Peyer's patch (tissue), 4 donors: Measurements from ENCODE around the gene MEF2D. TPM values are rescaled to one million over a fixed set of nuclear protein-coding genes. Genes with fewer than 3 reads are reported as not detected.
A peak's percentile ranks its signal among the peaks of the same experiment; 100 is the strongest.

ENCODE experiments used
- DNase-seq, 3 donors: peaks; one replicate each; pipeline ENCODE4 v3.0.0-alpha.2; 2017 to 2019
- H3K27ac ChIP-seq, 4 donors: fragments of 200-600 bp; sonication (generic); one replicate each; pipeline ENCODE4 v1.5.1; 2016 to 2019
- H3K27me3 ChIP-seq, 2 donors: fragments of 200-600 bp; sonication (generic); one replicate each; pipeline ENCODE4 v1.5.1; 2019
- H3K36me3 ChIP-seq, 3 donors: fragments of 200-600 bp; sonication (generic); one replicate each; pipeline ENCODE4 v1.5.1; 2016 to 2019
- H3K4me1 ChIP-seq, 4 donors: fragments of 200-600 bp; sonication (generic); one replicate each; pipeline ENCODE4 v1.5.1; 2016 to 2019
- H3K4me3 ChIP-seq, 4 donors: fragments of 200-600 bp; sonication (generic); 1 replicate in 3 of 4; 2 replicates in 1 of 4; pipeline ENCODE4 v1.5.1; 2016 to 2019; ENCODE audit warnings: mild to moderate bottlenecking in 1 of 4
- H3K9me3 ChIP-seq, 4 donors: fragments of 200-600 bp; sonication (generic); one replicate each; pipeline ENCODE4 v1.5.1; 2016 to 2019; ENCODE audit warnings: mild to moderate bottlenecking in 1 of 4
- CTCF ChIP-seq, 6 experiments: fragments of 450-650 bp in 4 of 6; fragments of 200-600 bp in 2 of 6; sonication (generic) in 1 of 6; IDR thresholded peaks; one replicate each; pipeline ENCODE4 v1.5.1; 2017 to 2019; ENCODE audit warnings: antibody characterized with exemption in 6 of 6, mild to moderate bottlenecking in 3 of 6, moderate library complexity in 1 of 6
- POLR2A ChIP-seq, 2 donors: fragments of 450-650 bp; IDR thresholded peaks; one replicate each; pipeline ENCODE4 v1.5.1; 2017; ENCODE audit warnings: antibody characterized with exemption in 2 of 2, mild to moderate bottlenecking in 2 of 2, moderate library complexity in 2 of 2
- total RNA-seq, 4 donors: library from RNA; depleted of rRNA; stranded (reverse); fragments of >200 nt; gene quantifications; one replicate each; pipeline ENCODE4 v1.1.0, GENCODE V29; 2016

The MEF2D gene
- total RNA-seq, 4 donors from 2014 or later = 46.8 to 97.4 (median 64.1) TPM

GRCh38 chr1:156497078-156497742 is 3.4 kb downstream of the MEF2D start:
- Histone ChIP-seq H3K27me3 (no peaks in the 10 kb centered on the region), H3K9me3 (no peaks in the 10 kb centered on the region), H3K36me3 (peaks cover 0 to 6% (median 0%) of the 10 kb centered on the region in 3 donors), H3K4me1 (peaks cover 3 to 73% (median 63%) of the 10 kb centered on the region in 4 donors), H3K4me3 (peak overlapping the region in 2 of 4 donors; percentile 26 to 94), H3K27ac (peak overlapping the region; percentile 8 to 98 (median 50))
- peak in 1 of 3 donors; percentile 79 for DNase-seq
- TF ChIP-seq CTCF (IDR thresholded peaks at IDR 0.05) (no peak), POLR2A (IDR thresholded peaks at IDR 0.05) (peak in 1 of 2 donors; percentile 21)

GRCh38 chr1:156496211-156496761 is 4.3 kb downstream of the MEF2D start:
- Histone ChIP-seq H3K36me3 (peaks cover 0 to 6% (median 0%) of the 10 kb centered on the region in 3 donors), H3K27ac (peak overlapping the region in 3 of 4 donors; percentile 8 to 98 (median 70))

GRCh38 chr1:156495401-156496140 is 5.0 kb downstream of the MEF2D start:
- Histone ChIP-seq H3K36me3 (peaks cover 0 to 6% (median 0%) of the 10 kb centered on the region in 3 donors), H3K27ac (peak overlapping the region in 2 of 4 donors; percentile 70 to 98), H3K4me1 (peaks cover 5 to 82% (median 73%) of the 10 kb centered on the region in 4 donors), H3K27me3 (no peaks in the 10 kb centered on the region), H3K4me3 (peak overlapping the region in 2 of 4 donors; percentile 1 to 94), H3K9me3 (no peaks in the 10 kb centered on the region)
- TF ChIP-seq POLR2A (IDR thresholded peaks at IDR 0.05) (no peak), CTCF (IDR thresholded peaks at IDR 0.05) (no peak)
- DNase-seq = no peak

More at GRCh38 chr1:156496211-156496761, 4.3 kb downstream of the MEF2D start:
- H3K9me3 ChIP-seq = no peaks in the 10 kb centered on the region
- no peak for TF ChIP-seq CTCF (IDR thresholded peaks at IDR 0.05)
- no peak for TF ChIP-seq POLR2A (IDR thresholded peaks at IDR 0.05)
- H3K4me3 ChIP-seq = peak overlapping the region in 2 of 4 donors; percentile 1 to 94
- peak in 1 of 3 donors; percentile 46 for DNase-seq
- H3K27me3 ChIP-seq = no peaks in the 10 kb centered on the region
- H3K4me1 ChIP-seq = peaks cover 3 to 75% (median 66%) of the 10 kb centered on the region in 4 donors

DNA sequence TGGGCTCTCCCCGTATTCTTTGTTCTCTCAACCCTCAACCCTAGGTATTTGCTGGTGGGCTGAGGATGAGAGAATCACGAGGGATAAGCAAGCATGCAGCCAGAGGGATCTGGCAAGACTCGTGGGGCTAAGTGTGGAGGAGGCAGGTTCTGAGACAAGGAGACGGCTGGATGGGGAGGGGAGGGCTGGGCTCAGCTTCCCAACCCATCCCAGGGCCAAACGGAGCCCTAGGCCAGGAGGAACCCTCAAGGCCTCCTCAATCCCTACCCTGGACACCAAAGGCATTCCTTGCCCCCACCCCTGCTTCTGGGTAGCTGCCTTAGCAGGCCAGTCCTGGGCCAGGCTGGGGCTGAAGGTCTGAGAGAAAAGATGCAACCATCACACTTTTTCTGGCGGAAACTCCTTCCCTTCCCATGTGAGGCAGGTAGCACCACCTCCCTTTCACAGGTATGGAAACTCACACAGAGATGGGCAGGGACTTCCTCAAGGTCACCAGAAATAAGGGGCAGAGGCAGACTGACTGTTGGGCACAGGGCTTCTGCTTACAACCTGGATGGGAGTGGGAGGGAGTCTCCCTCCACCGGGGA is 6.2 kb downstream of the MEF2D start:
- H3K36me3 ChIP-seq = peaks cover 0 to 6% (median 0%) of the 10 kb centered on the region in 3 donors
- peak overlapping the region in 2 of 4 donors; percentile 43 to 78 for H3K27ac ChIP-seq
- peaks cover 5 to 94% (median 85%) of the 10 kb centered on the region in 4 donors for H3K4me1 ChIP-seq
- no peaks in the 10 kb centered on the region for H3K27me3 ChIP-seq
- TF ChIP-seq CTCF (IDR thresholded peaks at IDR 0.05) (no peak), POLR2A (IDR thresholded peaks at IDR 0.05) (no peak)
- no peak overlapping the region for H3K4me3 ChIP-seq
- no peak for DNase-seq
- no peaks in the 10 kb centered on the region for H3K9me3 ChIP-seq

- DNase-seq = no peak
- Histone ChIP-seq H3K4me3 (no peak overlapping the region), H3K4me1 (peaks cover 10 to 96% (median 89%) of the 10 kb centered on the region in 4 donors), H3K9me3 (no peaks in the 10 kb centered on the region), H3K36me3 (peaks cover 0 to 6% (median 0%) of the 10 kb centered on the region in 3 donors), H3K27me3 (no peaks in the 10 kb centered on the region), H3K27ac (peak overlapping the region; percentile 30 to 78 (median 38))
- no peak for TF ChIP-seq POLR2A (IDR thresholded peaks at IDR 0.05)
- no peak for TF ChIP-seq CTCF (IDR thresholded peaks at IDR 0.05)
These were observed 6.8 kb downstream of the MEF2D start for GRCh38 chr1:156493742-156494141.
